Parathyroid adenoma (tissue), 2 donors: Measurements from ENCODE around the gene LIFR.
"Not testable (repeated sequence)": the region's sequence is repeated elsewhere in the genome, so short reads cannot be mapped to it uniquely, and the experiment has no call there.

Experiments
- H2AFZ ChIP-seq: fragments of 300-600 bp; sonication (generic); one replicate; pipeline ENCODE4 v1.7.0; 2017; ENCODE audit warnings: antibody characterized with exemption, mild to moderate bottlenecking
- H3K27ac ChIP-seq: fragments of 300-600 bp; sonication (generic); one replicate; pipeline ENCODE4 v1.7.0; 2017
- H3K27me3 ChIP-seq: fragments of 300-600 bp; sonication (generic); one replicate; pipeline ENCODE4 v1.7.0; 2017; ENCODE audit warnings: low read length; ENCODE audit not compliant: control insufficient read depth, insufficient read depth
- H3K36me3 ChIP-seq: fragments of 300-600 bp; sonication (generic); one replicate; pipeline ENCODE4 v1.7.0; 2017; ENCODE audit warnings: low read length; ENCODE audit not compliant: control insufficient read depth, insufficient read depth
- H3K4me1 ChIP-seq: fragments of 300-600 bp; sonication (generic); one replicate; pipeline ENCODE4 v1.7.0; 2017; ENCODE audit warnings: control low read depth
- H3K4me2 ChIP-seq: fragments of 300-600 bp; sonication (generic); one replicate; pipeline ENCODE4 v1.7.0; 2017; ENCODE audit warnings: low read length
- H3K4me3 ChIP-seq: fragments of 300-600 bp; sonication (generic); one replicate; pipeline ENCODE4 v1.7.0; 2017; ENCODE audit warnings: low read depth, low read length
- H3K79me2 ChIP-seq: fragments of 300-600 bp; sonication (generic); one replicate; pipeline ENCODE4 v1.7.0; 2017; ENCODE audit warnings: control low read depth
- H3K9ac ChIP-seq: fragments of 300-600 bp; sonication (generic); one replicate; pipeline ENCODE4 v1.7.0; 2017; ENCODE audit warnings: mild to moderate bottlenecking
- H3K9me3 ChIP-seq: fragments of 300-600 bp; sonication (generic); one replicate; pipeline ENCODE4 v1.7.0; 2017; ENCODE audit warnings: low read length; ENCODE audit not compliant: control insufficient read depth
- TF ChIP-seq, protein P1 (sequence below): fragments of 300-600 bp; sonication (generic); IDR thresholded peaks from one replicate; pipeline ENCODE4 v1.7.0; 2017; ENCODE audit warnings: antibody characterized with exemption, mild to moderate bottlenecking
- donor health status: primary hyperparathyroidism.

Gene LIFR

DNA sequence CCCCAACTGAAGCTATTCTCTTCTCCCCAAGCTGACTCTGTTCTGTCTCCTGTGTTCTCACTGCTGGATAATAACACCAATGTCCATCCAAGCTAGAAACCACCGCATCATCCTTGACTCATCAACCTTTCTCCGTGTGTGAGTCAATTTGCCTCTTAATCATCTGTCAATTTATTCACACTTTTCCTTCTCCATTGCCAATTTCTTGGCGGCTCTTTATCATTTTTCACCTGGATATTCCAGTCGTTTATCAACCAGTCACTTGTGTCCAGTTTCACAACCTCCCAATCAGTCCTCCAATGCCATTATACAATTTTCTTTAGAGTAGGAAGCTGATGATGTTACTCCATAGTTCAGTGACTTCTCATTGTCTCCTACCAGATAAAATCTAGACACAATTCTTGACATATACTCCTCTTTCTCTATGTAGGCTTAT lies 45.4 kb upstream of the LIFR start:
- TF ChIP-seq, protein P1, sequence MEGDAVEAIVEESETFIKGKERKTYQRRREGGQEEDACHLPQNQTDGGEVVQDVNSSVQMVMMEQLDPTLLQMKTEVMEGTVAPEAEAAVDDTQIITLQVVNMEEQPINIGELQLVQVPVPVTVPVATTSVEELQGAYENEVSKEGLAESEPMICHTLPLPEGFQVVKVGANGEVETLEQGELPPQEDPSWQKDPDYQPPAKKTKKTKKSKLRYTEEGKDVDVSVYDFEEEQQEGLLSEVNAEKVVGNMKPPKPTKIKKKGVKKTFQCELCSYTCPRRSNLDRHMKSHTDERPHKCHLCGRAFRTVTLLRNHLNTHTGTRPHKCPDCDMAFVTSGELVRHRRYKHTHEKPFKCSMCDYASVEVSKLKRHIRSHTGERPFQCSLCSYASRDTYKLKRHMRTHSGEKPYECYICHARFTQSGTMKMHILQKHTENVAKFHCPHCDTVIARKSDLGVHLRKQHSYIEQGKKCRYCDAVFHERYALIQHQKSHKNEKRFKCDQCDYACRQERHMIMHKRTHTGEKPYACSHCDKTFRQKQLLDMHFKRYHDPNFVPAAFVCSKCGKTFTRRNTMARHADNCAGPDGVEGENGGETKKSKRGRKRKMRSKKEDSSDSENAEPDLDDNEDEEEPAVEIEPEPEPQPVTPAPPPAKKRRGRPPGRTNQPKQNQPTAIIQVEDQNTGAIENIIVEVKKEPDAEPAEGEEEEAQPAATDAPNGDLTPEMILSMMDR: no peak
- no peak overlapping the region for H3K4me3 ChIP-seq
- peaks cover 4% of the 10 kb centered on the region for H3K4me1 ChIP-seq
- no peak overlapping the region for H2AFZ ChIP-seq
- H3K27ac ChIP-seq: no peak overlapping the region
- no peaks in the 10 kb centered on the region for H3K36me3 ChIP-seq
- no peaks in the 10 kb centered on the region for H3K27me3 ChIP-seq
- no peak overlapping the region for H3K9ac ChIP-seq
- no peak overlapping the region for H3K4me2 ChIP-seq
- H3K79me2 ChIP-seq: no peaks in the 10 kb centered on the region
- no peaks in the 10 kb centered on the region for H3K9me3 ChIP-seq

DNA sequence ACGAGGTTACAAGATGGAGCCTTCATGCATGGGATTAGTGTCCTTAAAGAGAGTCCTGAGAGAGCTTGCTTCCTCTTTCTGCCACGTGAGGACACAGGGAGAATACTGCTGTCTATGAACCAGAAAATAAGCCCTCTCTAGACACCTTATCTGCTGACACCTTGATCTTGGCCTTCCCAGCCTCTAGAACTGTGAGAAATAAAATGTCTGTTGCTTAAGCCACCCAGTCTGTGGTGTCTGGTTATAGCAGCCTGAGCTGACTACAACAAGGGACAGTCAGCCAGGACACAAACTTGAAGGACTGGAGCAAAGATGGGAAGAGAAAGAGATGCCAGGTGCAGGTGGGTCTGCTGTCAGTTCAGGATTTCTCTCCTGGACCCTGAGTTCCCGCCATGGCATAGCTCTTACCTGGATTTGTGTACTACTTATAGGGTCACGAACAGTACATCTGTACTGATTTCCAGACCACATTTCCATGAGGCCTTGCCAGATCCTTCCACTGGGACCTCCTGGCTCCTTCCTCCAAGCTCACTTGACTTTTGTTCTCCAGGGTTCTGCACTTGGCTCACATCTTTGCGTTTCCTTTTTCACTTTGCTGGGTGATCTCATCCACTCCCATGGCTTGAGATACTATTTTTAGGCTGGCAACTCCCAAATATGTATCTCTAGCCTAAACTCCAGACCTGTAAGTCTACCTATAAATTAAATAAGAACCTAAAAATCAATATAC lies 44.9 kb upstream of the LIFR start:
- H3K27me3 ChIP-seq: no peaks in the 10 kb centered on the region
- no peak overlapping the region for H3K4me2 ChIP-seq
- no peaks in the 10 kb centered on the region for H3K9me3 ChIP-seq
- no peak overlapping the region for H3K9ac ChIP-seq
- H3K36me3 ChIP-seq: no peaks in the 10 kb centered on the region
- TF ChIP-seq, protein P1: no peak
- peak overlapping the region; percentile 26 for H3K27ac ChIP-seq
- no peak overlapping the region for H3K4me3 ChIP-seq
- H3K4me1 ChIP-seq: peaks cover 4% of the 10 kb centered on the region
- H2AFZ ChIP-seq: peak overlapping the region; percentile 19
- no peaks in the 10 kb centered on the region for H3K79me2 ChIP-seq

DNA sequence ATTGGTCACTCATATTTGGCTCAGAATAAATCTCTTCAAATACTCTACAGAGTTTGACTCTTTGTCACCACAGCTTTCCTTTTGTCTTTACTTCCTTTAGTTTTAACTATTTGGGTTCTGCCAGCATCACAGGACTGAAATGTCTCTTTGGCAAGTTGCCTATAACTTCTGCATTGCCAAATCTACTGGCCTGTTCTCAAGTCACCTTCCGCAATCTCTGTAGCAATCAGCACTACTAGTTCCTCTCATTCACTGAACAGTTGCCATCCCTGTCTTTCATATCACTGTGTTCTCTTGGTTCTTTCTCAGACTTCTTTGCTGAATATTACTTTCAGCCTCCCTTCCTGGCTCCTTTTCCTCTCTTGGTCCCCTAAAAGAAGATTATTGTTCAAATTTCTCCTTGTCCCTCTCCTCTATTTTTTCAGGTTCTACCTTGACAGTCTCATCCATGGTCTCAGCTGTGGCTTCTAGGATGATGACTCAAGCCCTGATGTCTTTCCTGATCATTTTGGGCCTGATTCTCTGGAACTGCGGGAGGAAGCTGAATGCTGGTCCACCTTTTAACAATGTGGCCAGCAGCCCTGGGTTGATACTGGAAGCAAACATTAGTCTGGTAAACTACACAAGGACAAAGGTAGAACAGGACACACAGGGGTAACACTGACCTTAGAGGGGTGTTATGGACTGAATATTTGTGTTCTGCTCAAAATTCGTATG lies 44.0 kb upstream of the LIFR start:
- Histone ChIP-seq H3K4me1 (peaks cover 4% of the 10 kb centered on the region), H3K27me3 (no peaks in the 10 kb centered on the region), H3K9ac (no peak overlapping the region), H3K4me3 (no peak overlapping the region), H3K36me3 (no peaks in the 10 kb centered on the region), H3K4me2 (no peak overlapping the region), H3K9me3 (no peaks in the 10 kb centered on the region), H3K27ac (no peak overlapping the region), H3K79me2 (no peaks in the 10 kb centered on the region), H2AFZ (no peak overlapping the region)
- TF ChIP-seq, protein P1: no peak

DNA sequence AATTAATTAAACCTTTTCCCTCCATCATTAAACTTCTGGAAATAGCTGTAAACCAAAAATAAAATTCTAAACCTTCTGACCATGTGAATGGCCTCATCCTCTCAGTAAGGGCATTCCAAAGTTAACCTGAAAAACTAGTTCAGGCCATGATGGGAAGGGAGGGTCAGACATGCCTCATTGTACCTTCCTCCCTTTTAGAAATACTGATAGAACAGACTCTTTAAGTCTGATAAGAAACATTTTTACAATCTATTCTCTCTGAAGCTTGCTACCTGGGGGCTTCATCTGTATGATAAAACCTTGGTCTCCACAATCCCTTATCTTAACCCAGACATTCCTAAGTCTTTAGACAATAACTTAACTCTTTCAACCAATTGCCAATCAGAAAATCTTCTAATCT lies 43.3 kb upstream of the LIFR start:
- not testable (repeated sequence) for H3K27me3 ChIP-seq, H3K4me1 ChIP-seq, H3K36me3 ChIP-seq, H3K9ac ChIP-seq, H3K79me2 ChIP-seq, H3K4me2 ChIP-seq, H3K9me3 ChIP-seq, H3K27ac ChIP-seq, H2AFZ ChIP-seq, H3K4me3 ChIP-seq

DNA sequence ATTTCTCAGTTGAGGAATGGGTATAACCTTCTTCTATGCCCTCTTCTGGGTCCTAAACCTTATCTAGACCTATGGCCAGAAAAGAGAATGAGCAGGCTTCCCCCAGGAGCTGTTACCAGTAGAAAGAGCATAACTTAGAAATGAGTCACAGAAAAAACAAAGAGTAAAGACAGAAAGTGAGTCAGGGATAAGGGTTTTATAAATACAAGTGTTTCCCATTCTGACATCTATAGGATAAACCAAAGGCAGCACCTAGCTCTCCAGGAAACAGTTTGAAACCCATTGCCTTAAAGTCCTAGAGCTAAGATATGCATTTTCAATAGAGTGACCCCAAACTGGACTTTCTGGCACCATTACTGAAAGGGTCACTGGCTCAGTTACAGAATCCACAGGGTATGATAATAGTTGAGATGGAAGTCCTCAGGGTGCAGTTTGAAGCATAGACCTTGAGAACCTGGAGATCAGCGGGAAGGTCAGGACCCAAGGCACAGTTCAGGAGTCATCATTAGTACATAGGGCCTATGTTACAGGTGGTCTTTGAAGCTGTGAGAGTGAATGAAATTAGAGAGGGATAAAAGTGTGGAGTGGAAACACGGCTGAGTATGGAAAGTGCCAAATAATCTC lies 42.7 kb upstream of the LIFR start:
- Histone ChIP-seq H3K79me2 (no peaks in the 10 kb centered on the region), H2AFZ (no peak overlapping the region), H3K9ac (no peak overlapping the region), H3K36me3 (no peaks in the 10 kb centered on the region), H3K4me2 (no peak overlapping the region), H3K4me3 (no peak overlapping the region), H3K9me3 (no peaks in the 10 kb centered on the region), H3K4me1 (peaks cover 4% of the 10 kb centered on the region), H3K27ac (no peak overlapping the region), H3K27me3 (no peaks in the 10 kb centered on the region)
- TF ChIP-seq, protein P1: no peak
